HFF-Myc (cell line): ENCODE results near the gene AGAP1.
"Not testable (repeated sequence)": the region's sequence is repeated elsewhere in the genome, so short reads cannot be mapped to it uniquely, and the experiment has no call there.

Experiments
- DNase-seq: peaks from one replicate; pipeline ENCODE4 v3.0.0-alpha.2; 2011; ENCODE audit warnings: low read depth; ENCODE audit errors: extremely low read depth
- H3K4me3 ChIP-seq: replicated peaks from 2 replicates; pipeline ENCODE4 v1.5.1; 2011; ENCODE audit warnings: low read depth, mild to moderate bottlenecking, control low read depth, low read length
- TF ChIP-seq, protein P1 (sequence below): IDR thresholded peaks from 2 replicates; pipeline ENCODE4 v1.5.1; 2012; ENCODE audit warnings: mild to moderate bottlenecking, low read depth, low read length, control low read depth; ENCODE audit errors: missing control alignments

Gene AGAP1

GRCh38 chr2:236061497-236061896 lies 567.7 kb downstream of the AGAP1 start:
- no peak overlapping the region for H3K4me3 ChIP-seq
- no peak for DNase-seq
- TF ChIP-seq, protein P1, sequence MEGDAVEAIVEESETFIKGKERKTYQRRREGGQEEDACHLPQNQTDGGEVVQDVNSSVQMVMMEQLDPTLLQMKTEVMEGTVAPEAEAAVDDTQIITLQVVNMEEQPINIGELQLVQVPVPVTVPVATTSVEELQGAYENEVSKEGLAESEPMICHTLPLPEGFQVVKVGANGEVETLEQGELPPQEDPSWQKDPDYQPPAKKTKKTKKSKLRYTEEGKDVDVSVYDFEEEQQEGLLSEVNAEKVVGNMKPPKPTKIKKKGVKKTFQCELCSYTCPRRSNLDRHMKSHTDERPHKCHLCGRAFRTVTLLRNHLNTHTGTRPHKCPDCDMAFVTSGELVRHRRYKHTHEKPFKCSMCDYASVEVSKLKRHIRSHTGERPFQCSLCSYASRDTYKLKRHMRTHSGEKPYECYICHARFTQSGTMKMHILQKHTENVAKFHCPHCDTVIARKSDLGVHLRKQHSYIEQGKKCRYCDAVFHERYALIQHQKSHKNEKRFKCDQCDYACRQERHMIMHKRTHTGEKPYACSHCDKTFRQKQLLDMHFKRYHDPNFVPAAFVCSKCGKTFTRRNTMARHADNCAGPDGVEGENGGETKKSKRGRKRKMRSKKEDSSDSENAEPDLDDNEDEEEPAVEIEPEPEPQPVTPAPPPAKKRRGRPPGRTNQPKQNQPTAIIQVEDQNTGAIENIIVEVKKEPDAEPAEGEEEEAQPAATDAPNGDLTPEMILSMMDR, result no peak

DNA sequence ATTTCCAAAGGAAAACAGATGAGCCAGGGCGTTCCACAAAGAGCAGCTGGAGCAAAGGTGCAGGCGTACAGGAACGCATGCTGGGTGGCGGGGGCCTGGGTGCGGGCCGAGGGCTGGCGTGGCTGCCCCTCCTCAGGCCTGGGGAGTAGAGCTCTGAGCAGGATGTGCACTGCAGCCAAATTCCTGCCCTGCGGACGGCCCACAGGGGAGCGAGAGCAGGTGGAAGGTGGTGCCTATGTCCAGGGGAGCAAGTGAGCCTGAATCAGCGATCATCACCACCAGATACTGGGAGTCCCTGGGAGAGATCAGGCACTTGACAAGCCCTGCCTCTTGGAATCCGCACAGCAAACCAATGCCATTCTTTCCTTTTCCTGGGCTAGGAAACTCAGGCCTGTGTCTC lies 568.1 kb downstream of the AGAP1 start:
- TF ChIP-seq, protein P1, result no peak
- no peak for DNase-seq
- H3K4me3 ChIP-seq, result no peak overlapping the region

DNA sequence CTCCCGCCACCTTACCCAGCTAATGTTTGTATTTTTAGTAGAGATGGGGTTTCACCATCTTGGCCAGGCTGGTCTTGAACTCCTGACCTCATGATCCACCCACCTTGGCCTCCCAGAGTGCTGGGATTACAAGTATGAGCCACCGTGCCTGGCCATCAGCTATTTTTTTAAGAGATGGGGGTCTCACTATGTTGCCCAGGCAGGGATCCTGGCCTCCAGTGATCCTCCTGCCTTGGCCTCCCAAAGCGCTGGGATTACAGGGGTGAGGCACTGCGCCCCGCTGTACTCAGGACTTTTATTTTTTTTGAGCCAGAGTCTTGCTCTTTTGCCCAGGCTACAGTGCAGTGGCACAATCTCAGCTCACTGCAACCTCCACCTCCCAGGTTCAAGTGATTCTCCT lies 569.0 kb downstream of the AGAP1 start:
- H3K4me3 ChIP-seq, DNase-seq: not testable (repeated sequence)

- TF ChIP-seq, protein P1, result no peak
- DNase-seq, result no peak
- H3K4me3 ChIP-seq, result no peak overlapping the region
Measured at GRCh38 chr2:236063994-236064393, 570.2 kb downstream of the AGAP1 start.

DNA sequence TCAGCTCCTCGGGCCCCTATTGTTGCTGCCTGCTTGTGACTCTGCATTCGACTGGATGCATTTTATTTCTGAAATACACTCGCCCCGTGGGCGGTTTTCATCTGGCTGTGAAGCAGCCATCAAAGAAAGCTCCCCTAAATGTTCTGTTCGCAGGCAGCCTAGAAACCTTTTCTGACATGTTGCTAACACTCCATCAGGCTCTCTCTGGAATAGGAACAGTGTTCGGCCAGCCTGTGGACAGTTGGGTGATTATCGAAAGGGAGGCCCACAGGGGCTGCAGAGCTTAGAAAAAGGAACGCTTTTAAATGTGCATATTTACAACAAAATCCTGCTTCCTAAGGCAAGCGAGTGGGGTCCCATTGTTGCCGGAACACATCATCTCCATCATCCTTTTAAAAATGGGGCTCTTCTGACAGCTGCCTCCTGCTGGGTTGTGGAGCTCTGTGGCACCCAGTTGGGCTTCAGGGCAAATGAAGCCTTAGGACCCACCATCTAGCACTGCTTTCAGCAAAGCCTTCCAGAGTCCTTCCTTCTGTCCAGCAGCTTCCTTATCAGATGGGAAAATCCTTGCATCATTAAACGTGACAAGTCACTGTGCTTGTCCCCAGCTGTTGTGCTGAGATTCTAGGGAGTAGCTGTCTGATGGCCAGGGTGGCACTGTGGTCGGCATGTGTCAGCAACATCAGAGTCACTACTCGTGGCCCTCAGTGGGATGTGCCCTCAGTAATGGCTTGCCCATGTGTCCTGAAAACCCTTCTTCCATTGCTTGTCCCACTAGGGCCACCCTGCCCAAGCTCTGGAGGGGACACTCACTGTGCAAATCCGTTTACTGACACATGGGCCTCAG lies 571.7 kb downstream of the AGAP1 start:
- DNase-seq, result no peak
- no peak overlapping the region for H3K4me3 ChIP-seq
- TF ChIP-seq, protein P1, result no peak

- TF ChIP-seq, protein P1, result no peak
- DNase-seq, result no peak
Measured at GRCh38 chr2:236070236-236070635, 576.4 kb downstream of the AGAP1 start.

GRCh38 chr2:236073246-236073645 lies 579.4 kb downstream of the AGAP1 start:
- TF ChIP-seq, protein P1, result no peak
- DNase-seq, result peak; percentile 20
- H3K4me3 ChIP-seq, result no peak overlapping the region

More at GRCh38 chr2:236070236-236070635, 576.4 kb downstream of the AGAP1 start:
- no peak overlapping the region for H3K4me3 ChIP-seq
